Activated CD4-positive, alpha-beta T cell treated with anti-CD3 and anti-CD28 coated beads, Interleukin-2, Interleukin-4, amounts not matched to agents 100 ng/mL and 50 ng/mL, durations not matched to agents 16 hours and 8 hours (primary cell): Measurements from ENCODE around the gene IRS1.
A peak's percentile ranks its signal among the peaks of the same experiment; 100 is the strongest.

Experiments used
- DNase-seq: peaks from one replicate; pipeline ENCODE4 v3.0.0-alpha.2; 2020; ENCODE audit warnings: low spot score

The IRS1 gene

DNA sequence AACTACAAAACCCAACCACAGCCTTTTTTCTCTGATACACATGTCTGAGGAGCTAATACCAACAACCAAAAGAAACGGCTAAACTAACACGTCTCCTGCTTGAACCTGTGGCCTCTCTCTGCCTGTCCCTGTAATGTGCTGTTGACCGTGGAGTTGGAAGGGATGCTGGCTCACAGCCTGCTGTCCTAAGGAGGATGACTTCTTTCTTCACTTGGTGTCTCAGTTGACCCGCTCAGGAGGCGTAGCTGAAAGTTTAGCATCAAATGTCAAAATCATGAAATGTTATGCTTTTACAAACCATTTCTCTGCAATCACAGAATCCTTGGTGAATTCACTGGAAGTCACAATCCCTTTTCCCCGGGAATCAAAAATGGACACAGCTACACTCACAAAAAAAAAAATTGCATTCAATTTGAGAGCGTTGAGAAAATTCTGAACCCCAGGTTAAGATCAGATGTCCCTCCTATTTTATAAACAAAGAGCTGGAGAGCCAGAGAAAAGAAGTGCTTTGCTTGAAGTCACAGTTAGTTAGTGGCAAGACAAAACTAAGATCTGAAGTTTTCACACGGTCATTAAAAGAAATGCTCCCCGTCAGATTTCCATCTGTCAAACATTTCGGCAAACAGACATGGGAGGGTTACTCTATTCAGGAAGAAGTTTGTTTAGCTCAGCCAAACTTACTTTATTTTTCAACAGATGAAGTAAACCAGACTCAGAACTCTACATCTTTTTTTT lies 74.3 kb downstream of the IRS1 start:
- no peak for DNase-seq

DNA sequence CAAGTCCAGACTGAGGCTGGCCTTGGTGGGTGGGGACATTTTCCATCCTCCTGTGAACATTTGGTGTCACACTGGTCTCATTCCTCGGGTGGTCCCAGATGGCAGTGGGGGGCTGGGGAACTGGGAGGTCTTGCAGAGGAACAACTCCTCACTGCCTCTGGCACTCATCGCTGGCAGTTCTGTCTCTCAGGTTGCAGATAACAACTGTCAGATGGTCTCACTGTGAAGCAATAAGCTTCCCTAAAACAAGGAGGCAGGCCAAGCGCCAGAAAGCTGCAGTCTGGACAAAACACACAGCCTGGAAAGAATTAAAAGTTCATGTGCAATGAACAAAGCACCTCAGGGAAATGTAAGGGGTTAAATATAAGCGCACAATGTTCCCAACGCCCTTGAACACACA lies 78.1 kb downstream of the IRS1 start:
- no peak for DNase-seq

DNA sequence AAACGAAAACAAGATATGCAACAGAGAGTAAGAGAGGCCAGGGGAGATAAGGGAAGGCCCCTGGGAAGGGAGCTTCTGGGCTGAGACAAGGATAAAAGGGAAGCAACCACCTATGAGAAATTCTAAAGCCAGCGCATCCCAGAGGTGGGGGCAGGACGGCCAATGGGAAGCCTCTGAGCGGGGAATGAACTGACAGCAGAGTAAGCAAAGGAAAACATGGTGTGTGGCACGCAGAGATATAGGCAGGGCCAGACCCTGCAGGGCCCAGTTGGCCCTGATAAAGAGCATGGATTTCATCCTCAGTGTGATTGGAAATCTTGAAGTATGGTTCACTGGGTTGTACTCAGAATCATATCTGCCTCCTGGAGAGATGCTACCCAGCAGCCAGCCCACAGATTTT lies 78.7 kb downstream of the IRS1 start:
- no peak for DNase-seq

GRCh38 chr2:226717719-226718118 lies 81.9 kb downstream of the IRS1 start:
- no peak for DNase-seq

DNA sequence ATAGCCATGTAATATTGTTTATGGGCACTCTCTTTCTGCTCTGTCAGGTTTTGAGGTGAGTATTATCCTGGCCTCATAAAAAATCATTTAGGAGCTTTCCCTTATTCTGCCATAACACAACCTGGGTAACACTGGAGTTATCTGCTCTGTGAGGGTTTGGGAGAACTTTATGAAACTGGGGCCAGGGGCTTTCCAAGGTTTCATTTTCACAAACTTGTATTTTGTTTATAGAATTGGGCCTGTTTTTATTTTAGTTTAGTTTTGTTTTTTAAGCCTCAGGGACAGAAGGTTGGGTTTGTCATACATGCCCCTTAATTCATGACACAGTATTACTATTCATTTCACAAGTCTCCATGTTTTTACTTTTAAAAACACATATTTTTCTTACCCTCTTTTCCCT lies 83.5 kb downstream of the IRS1 start:
- no peak for DNase-seq

- DNase-seq = no peak
These were observed 84.2 kb downstream of the IRS1 start for GRCh38 chr2:226715347-226715990.

DNA sequence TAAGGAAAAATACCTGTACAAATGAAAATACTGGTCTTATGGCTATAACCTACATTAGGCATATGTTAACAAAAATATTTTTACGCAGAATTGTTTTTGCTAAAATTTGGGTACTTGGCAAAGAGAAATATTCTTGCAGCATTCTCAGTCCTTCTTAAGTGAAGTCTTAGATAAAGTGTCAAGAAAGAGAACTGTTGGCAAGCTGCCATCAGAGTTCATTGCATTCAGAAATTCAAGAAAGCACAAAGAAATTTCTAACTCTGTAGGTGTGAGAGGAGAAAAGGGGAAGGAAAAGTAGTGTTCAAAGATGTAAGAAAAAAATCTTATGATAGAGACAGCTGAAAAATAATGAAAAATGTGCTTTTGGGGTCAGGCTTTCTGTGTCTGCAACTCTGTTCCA lies 86.7 kb downstream of the IRS1 start:
- DNase-seq = no peak

GRCh38 chr2:226711606-226712296 lies 87.9 kb downstream of the IRS1 start:
- no peak for DNase-seq

DNA sequence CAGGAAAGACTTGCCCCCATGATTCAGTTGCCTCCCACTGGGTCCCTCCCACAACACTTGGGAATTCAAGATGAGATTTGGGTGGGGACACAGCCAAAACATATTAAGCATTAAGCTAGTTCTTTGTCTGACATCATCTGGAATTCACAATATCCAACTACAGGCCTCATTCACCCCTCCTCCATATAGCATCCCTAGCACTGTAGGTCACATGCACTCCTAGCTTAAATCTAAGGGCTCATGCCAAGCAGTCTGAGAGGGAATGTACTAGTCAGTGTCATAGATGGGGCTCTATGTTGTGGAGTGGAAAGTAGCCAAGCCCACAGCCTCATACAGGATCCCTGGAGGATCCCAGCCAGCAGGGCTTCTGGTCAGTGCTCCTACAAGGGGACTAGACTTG lies 92.1 kb downstream of the IRS1 start:
- no peak for DNase-seq

- DNase-seq = no peak
These were observed 93.7 kb downstream of the IRS1 start for GRCh38 chr2:226705965-226706364.

GRCh38 chr2:226705133-226705886 lies 94.3 kb downstream of the IRS1 start:
- DNase-seq = no peak

- no peak for DNase-seq
These were observed 96.1 kb downstream of the IRS1 start for GRCh38 chr2:226703514-226703913.

GRCh38 chr2:226702376-226702775 lies 97.2 kb downstream of the IRS1 start:
- DNase-seq = no peak

DNA sequence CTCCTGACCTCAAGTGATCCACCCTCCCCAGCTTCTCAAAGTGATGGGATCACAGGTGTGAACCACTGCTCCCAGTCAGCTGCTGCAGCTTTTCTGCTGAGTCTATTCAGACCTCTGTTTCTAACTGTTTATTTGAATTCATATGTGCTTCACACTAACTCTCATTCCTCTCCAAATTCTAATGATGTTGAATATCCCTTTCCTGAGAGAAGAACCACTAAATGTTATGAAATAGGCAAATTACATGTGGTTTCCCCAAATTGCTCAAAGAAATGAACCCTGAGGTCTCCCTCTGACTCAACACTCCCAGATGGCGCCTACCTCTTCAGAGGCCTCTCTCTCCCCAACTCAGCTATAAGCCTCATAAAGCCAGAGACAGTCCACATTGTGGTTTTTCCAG lies 98.6 kb downstream of the IRS1 start:
- DNase-seq = peak; percentile 15

- DNase-seq = no peak
These were observed 100.3 kb downstream of the IRS1 start for GRCh38 chr2:226699321-226699720.

GRCh38 chr2:226698671-226699070 lies 100.9 kb downstream of the IRS1 start:
- DNase-seq = no peak

- DNase-seq = no peak
These were observed 104.9 kb downstream of the IRS1 start for GRCh38 chr2:226694586-226695284.

DNA sequence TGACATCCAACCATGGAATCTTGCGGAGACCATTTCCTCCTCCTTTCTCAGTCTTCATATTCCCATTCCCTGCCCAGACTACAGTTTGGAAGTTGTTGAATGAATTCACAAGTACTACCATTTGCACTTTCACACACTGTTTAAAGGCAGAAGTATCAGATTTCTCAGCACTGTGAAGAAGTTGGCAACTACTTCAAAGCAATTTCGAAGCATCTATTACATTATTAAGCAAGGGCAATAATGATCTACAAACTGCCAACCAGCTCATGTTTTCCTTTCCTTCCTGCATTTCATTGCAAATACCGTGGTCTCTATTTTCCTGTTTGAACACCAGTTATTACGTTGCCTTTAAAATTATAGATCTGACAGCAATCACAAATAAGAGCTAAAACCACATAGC lies 105.5 kb downstream of the IRS1 start:
- no peak for DNase-seq

GRCh38 chr2:226693521-226693920 lies 106.1 kb downstream of the IRS1 start:
- DNase-seq = no peak

DNA sequence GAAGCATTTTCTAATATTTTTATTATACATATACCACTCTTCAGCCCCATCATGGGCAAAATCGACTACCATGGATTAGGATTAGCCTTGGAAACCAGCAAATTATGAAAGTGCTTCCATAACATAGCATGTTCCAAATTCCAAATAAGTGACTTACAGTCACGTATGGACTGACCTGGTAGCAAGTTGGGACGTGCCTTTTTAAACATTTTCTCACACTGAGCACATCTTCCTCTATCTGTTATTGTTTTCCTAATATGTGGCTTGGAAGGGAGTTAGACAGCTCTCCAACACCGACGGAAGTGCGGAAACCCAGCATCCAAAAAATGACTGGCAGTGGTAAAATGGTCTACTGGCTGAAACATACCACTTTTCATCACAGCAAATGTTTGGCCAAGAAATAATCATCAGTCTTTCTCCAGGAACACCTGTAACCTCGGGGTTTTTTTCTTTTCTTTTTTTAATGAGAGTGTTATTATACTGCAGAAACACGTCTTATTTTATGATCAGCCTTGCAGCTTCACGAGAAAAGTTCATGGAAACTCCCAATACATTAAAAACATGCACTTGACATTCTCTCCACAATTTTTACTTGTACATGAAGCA lies 107.0 kb downstream of the IRS1 start:
- DNase-seq = no peak

DNA sequence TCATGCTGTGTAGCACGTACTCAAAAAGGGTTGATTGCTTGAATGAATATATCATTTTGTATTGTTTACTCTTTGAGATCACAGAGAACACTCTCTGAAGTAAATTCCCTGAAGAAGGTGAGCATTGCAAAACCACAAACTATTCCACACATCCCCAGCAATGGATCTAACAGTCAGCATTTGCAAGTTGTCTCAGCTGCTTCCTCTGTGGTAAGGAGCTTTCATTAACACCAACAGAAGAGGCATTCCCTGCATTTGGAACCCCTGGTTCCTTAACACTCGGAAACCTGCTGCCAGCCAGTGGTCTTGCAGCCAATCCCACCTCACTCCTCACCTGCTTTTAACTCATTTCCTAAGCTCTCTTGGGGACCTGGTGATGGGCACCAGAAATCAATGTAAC lies 108.4 kb downstream of the IRS1 start:
- no peak for DNase-seq
